HepG2 (cell line): ENCODE data around the gene BID. TPM values are rescaled to one million over a fixed set of nuclear protein-coding genes. Genes with fewer than 3 reads are reported as not detected.

ENCODE experiments used
- ATRX ChIP-seq: sonication (generic); formaldehyde crosslinking; IDR thresholded peaks from 2 replicates; pipeline ENCODE4 v1.4.0; 2020; ENCODE audit warnings: missing genetic modification reagents, borderline replicate concordance
- FOXP4 ChIP-seq: sonication (generic); formaldehyde crosslinking; IDR thresholded peaks from 2 replicates; pipeline ENCODE4 v1.4.0; 2020; ENCODE audit warnings: missing genetic modification reagents
- GATAD2A ChIP-seq: IDR thresholded peaks from 2 replicates; pipeline ENCODE4 v1.6.1; 2016
- HMGXB4 ChIP-seq, 2 experiments: sonication (generic) in 1 of 2; formaldehyde crosslinking in 1 of 2; IDR thresholded peaks; 2 replicates each; pipeline versions ENCODE4 v1.4.0 to v1.6.1; 2018 to 2020; ENCODE audit warnings: missing genetic modification reagents in 2 of 2, borderline replicate concordance in 1 of 2, low read depth in 1 of 2, mild to moderate bottlenecking in 1 of 2, missing biosample characterization in 1 of 2
- HNF4G ChIP-seq, 2 experiments: sonication (generic) in 1 of 2; formaldehyde crosslinking in 1 of 2; IDR thresholded peaks; 2 replicates each; pipeline versions ENCODE4 v1.4.0 to v1.6.1; 2011 to 2020; ENCODE audit warnings: borderline replicate concordance in 2 of 2, low read depth in 2 of 2, mild to moderate bottlenecking in 2 of 2, low read length in 1 of 2, missing genetic modification reagents in 1 of 2, moderate library complexity in 1 of 2
- IRF9 ChIP-seq: sonication (generic); formaldehyde crosslinking; IDR thresholded peaks from 2 replicates; pipeline ENCODE4 v1.8.0; 2022; ENCODE audit warnings: missing genetic modification reagents, mild to moderate bottlenecking, borderline replicate concordance
- KLF9 ChIP-seq: IDR thresholded peaks from 2 replicates; pipeline ENCODE4 v1.6.1; 2016; ENCODE audit warnings: low read depth
- NFRKB ChIP-seq: fragments of 450-650 bp; IDR thresholded peaks from 2 replicates; pipeline ENCODE4 v1.6.1; 2017
- NR0B2 ChIP-seq: sonication (generic); formaldehyde crosslinking; IDR thresholded peaks from 2 replicates; pipeline ENCODE4 v1.4.0; 2020; ENCODE audit warnings: mild to moderate bottlenecking, missing genetic modification reagents
- SCMH1 ChIP-seq: sonication (generic); formaldehyde crosslinking; IDR thresholded peaks from 2 replicates; pipeline ENCODE4 v1.9.0; 2021; ENCODE audit warnings: missing genetic modification reagents, mild to moderate bottlenecking, borderline replicate concordance
- SMAD9 ChIP-seq: sonication (generic); formaldehyde crosslinking; IDR thresholded peaks from 2 replicates; pipeline ENCODE4 v1.5.1; 2020; ENCODE audit warnings: mild to moderate bottlenecking, missing genetic modification reagents
- TEAD3 ChIP-seq: optimal IDR thresholded peaks from 2 replicates; pipeline ENCODE3; 2016; ENCODE audit warnings: borderline replicate concordance
- ZBTB4 ChIP-seq: sonication (generic); formaldehyde crosslinking; IDR thresholded peaks from 2 replicates; pipeline ENCODE4 v1.4.0; 2020; ENCODE audit warnings: missing genetic modification reagents, mild to moderate bottlenecking, borderline replicate concordance
- ZNF460 ChIP-seq: sonication (generic); formaldehyde crosslinking; IDR thresholded peaks from 2 replicates; pipeline ENCODE4 v1.5.1; 2020; ENCODE audit warnings: missing genetic modification reagents, mild to moderate bottlenecking, borderline replicate concordance
- ZNF558 ChIP-seq: sonication (generic); formaldehyde crosslinking; IDR thresholded peaks from 2 replicates; pipeline ENCODE4 v1.9.0; 2022; ENCODE audit warnings: mild to moderate bottlenecking, missing genetic modification reagents, borderline replicate concordance
- ZNF597 ChIP-seq: sonication (generic); formaldehyde crosslinking; IDR thresholded peaks from 2 replicates; pipeline ENCODE4 v1.5.0; 2020; ENCODE audit warnings: missing genetic modification reagents
- ZNF644 ChIP-seq: IDR thresholded peaks from 2 replicates; pipeline ENCODE4 v1.6.1; 2016; ENCODE audit warnings: low read depth
- ZNF740 ChIP-seq: sonication (generic); formaldehyde crosslinking; IDR thresholded peaks from 2 replicates; pipeline ENCODE4 v1.4.0; 2020; ENCODE audit warnings: missing genetic modification reagents
- ZNF850 ChIP-seq: sonication (generic); formaldehyde crosslinking; conservative IDR thresholded peaks from 2 replicates; pipeline ENCODE4 v1.9.0; 2021; ENCODE audit warnings: mild to moderate bottlenecking, missing genetic modification reagents
- polyA plus RNA-seq, 8 experiments: library from polyadenylated mRNA; depleted of rRNA in 3 of 8; stranded (reverse) in 7 of 8; unstranded in 1 of 8; fragments of >200 nt; fragmentation: Illumina TruSeq in 4 of 8; extraction: Trizol in 4 of 8; gene quantifications; 2 replicates each; pipeline versions ENCODE4 v1.2.1 to v1.2.3, GENCODE V29; 2011 to 2016; ENCODE audit warnings: low read depth in 4 of 8, missing spikeins in 1 of 8, mixed read lengths in 1 of 8; ENCODE audit not compliant: insufficient read depth in 1 of 8
- total RNA-seq, 5 experiments: library from RNA; depleted of rRNA; stranded (reverse); fragments of >200 nt; fragmentation: Illumina TruSeq; extraction: Trizol; gene quantifications; 2 replicates each; pipeline ENCODE4 v1.2.3, GENCODE V29; 2016; ENCODE audit warnings: low read depth in 1 of 5

The BID gene
- total and polyA plus RNA-seq, 2 of the 13 experiments (the other 11 are each of a cell fraction or from before 2014, with no cell fraction given): 35.3 to 51.7 TPM

- TF ChIP-seq ZNF740 (CRISPR knock-in tag) (no peak), TEAD3 (no peak), FOXP4 (peak; percentile 66), HMGXB4 (CRISPR knock-in tag; IDR thresholded peaks at IDR 0.05; ENCODE audit: borderline replicate concordance in 1 of 2, low read depth in 1 of 2) (no peak), NFRKB (no peak), ZNF558 (CRISPR knock-in tag) (no peak), ZNF850 (CRISPR knock-in tag) (no peak), NR0B2 (CRISPR knock-in tag) (no peak), KLF9 (CRISPR knock-in tag) (no peak), GATAD2A (peak; percentile 44; the same call in 1 of the 2 replicates), HNF4G (IDR thresholded peaks at IDR 0.05; ENCODE audit: borderline replicate concordance, low read depth, low read length) (peak; percentile 40; the same call in 1 of the 2 replicates), HNF4G (CRISPR knock-in tag; IDR thresholded peaks at IDR 0.05; ENCODE audit: borderline replicate concordance, low read depth) (no peak), ATRX (no peak), ZNF597 (CRISPR knock-in tag) (no peak), SMAD9 (CRISPR knock-in tag) (no peak), ZBTB4 (CRISPR knock-in tag) (no peak), IRF9 (no peak), ZNF644 (CRISPR knock-in tag) (no peak), ZNF460 (CRISPR knock-in tag) (no peak), SCMH1 (CRISPR knock-in tag) (no peak)
Observed at GRCh38 chr22:17761138-17761488, 13.2 kb downstream of the BID start (continued).
